H9 (cell line): ENCODE data around the gene LRRK1. TPM values are rescaled to one million over a fixed set of nuclear protein-coding genes. Genes with fewer than 3 reads are reported as not detected.

Source experiments
- DNase-seq: peaks from one replicate; pipeline ENCODE4 v3.0.0-alpha.2; 2017
- H2AFZ ChIP-seq: one replicate; pipeline ENCODE4 v1.6.1; 2013; ENCODE audit warnings: mild to moderate bottlenecking, low read length, control low read depth, moderate library complexity
- H2AK5ac ChIP-seq: 2 replicates; pipeline ENCODE4 v1.6.1; 2013; ENCODE audit warnings: low read length, control low read depth, mixed read lengths; ENCODE audit not compliant: insufficient read length
- H2BK120ac ChIP-seq: one replicate; pipeline ENCODE4 v1.6.1; 2013; ENCODE audit warnings: low read depth, mild to moderate bottlenecking, low read length, control low read depth, inconsistent platforms; ENCODE audit not compliant: poor library complexity, severe bottlenecking
- H2BK12ac ChIP-seq: 2 replicates; pipeline ENCODE4 v1.6.1; 2013; ENCODE audit warnings: low read length, control low read depth, mixed read lengths, low read depth; ENCODE audit not compliant: insufficient read length
- H2BK15ac ChIP-seq: 2 replicates; pipeline ENCODE4 v1.6.1; 2013; ENCODE audit warnings: low read depth, low read length, control low read depth
- H2BK20ac ChIP-seq: one replicate; pipeline ENCODE4 v1.6.1; 2013; ENCODE audit warnings: low read depth, mild to moderate bottlenecking, low read length, control low read depth, inconsistent platforms; ENCODE audit not compliant: poor library complexity, severe bottlenecking
- H2BK5ac ChIP-seq: 2 replicates; pipeline ENCODE4 v1.6.1; 2013; ENCODE audit warnings: low read length, control low read depth, mixed read lengths; ENCODE audit not compliant: insufficient read length
- H3K14ac ChIP-seq: 2 replicates; pipeline ENCODE4 v1.6.1; 2013; ENCODE audit warnings: low read length, control low read depth; ENCODE audit not compliant: insufficient read depth
- H3K18ac ChIP-seq: 2 replicates; pipeline ENCODE4 v1.6.1; 2013; ENCODE audit warnings: low read depth, mild to moderate bottlenecking, mixed read lengths, low read length, control low read depth; ENCODE audit not compliant: insufficient read length
- H3K23ac ChIP-seq: 2 replicates; pipeline ENCODE4 v1.6.1; 2013; ENCODE audit warnings: low read length, control low read depth, mixed read lengths, low read depth; ENCODE audit not compliant: insufficient read length
- H3K23me2 ChIP-seq: 2 replicates; pipeline ENCODE4 v1.6.1; 2013; ENCODE audit warnings: low read depth, mild to moderate bottlenecking, mixed read lengths, low read length, control low read depth; ENCODE audit not compliant: insufficient read length, poor library complexity, severe bottlenecking
- H3K27ac ChIP-seq: 2 replicates; pipeline ENCODE4 v1.5.1; 2013; ENCODE audit warnings: low read length, control low read depth, mixed read lengths, low read depth; ENCODE audit not compliant: insufficient read length
- H3K27me3 ChIP-seq: 2 replicates; pipeline ENCODE4 v1.6.1; 2013; ENCODE audit warnings: low read length, control low read depth, inconsistent platforms; ENCODE audit not compliant: insufficient read depth
- H3K4ac ChIP-seq: 2 replicates; pipeline ENCODE4 v1.6.1; 2013; ENCODE audit warnings: low read depth, mild to moderate bottlenecking, control low read depth, inconsistent platforms, low read length, moderate library complexity
- H3K4me1 ChIP-seq: 2 replicates; pipeline ENCODE4 v1.6.1; 2013; ENCODE audit warnings: low read length, control low read depth, inconsistent platforms; ENCODE audit not compliant: insufficient read depth
- H3K4me2 ChIP-seq: 2 replicates; pipeline ENCODE4 v1.6.1; 2013; ENCODE audit warnings: low read length, control low read depth, mixed read lengths; ENCODE audit not compliant: insufficient read length, insufficient read depth
- H3K56ac ChIP-seq: 2 replicates; pipeline ENCODE4 v1.6.1; 2013; ENCODE audit warnings: low read depth, mild to moderate bottlenecking, mixed read lengths, low read length, control low read depth; ENCODE audit not compliant: insufficient read length
- H3K79me1 ChIP-seq: 2 replicates; pipeline ENCODE4 v1.6.1; 2013; ENCODE audit warnings: low read depth, mild to moderate bottlenecking, moderate library complexity, low read length, control low read depth, inconsistent platforms; ENCODE audit not compliant: insufficient read depth, poor library complexity, severe bottlenecking
- H3K79me2 ChIP-seq: 2 replicates; pipeline ENCODE4 v1.6.1; 2013; ENCODE audit warnings: low read length, control low read depth, inconsistent platforms; ENCODE audit not compliant: insufficient read depth
- H3K9ac ChIP-seq: 2 replicates; pipeline ENCODE4 v1.6.1; 2013; ENCODE audit warnings: low read length, control low read depth, mixed read lengths; ENCODE audit not compliant: insufficient read length; ENCODE audit errors: extremely low read depth
- H3K9me3 ChIP-seq: one replicate; pipeline ENCODE4 v1.6.1; 2013; ENCODE audit warnings: low read depth, low read length, inconsistent platforms; ENCODE audit not compliant: control insufficient read depth
- H3T11ph ChIP-seq: one replicate; pipeline ENCODE4 v1.6.1; 2013; ENCODE audit warnings: mild to moderate bottlenecking, low read length, control low read depth, inconsistent platforms
- H4K20me1 ChIP-seq: one replicate; pipeline ENCODE4 v1.6.1; 2013; ENCODE audit not compliant: control insufficient read depth, insufficient read length, insufficient read depth
- H4K5ac ChIP-seq: 2 replicates; pipeline ENCODE4 v1.6.1; 2013; ENCODE audit warnings: low read depth, mild to moderate bottlenecking, mixed read lengths, low read length, control low read depth; ENCODE audit not compliant: insufficient read length
- H4K8ac ChIP-seq: replicated peaks from 2 replicates; pipeline ENCODE4 v1.6.1; 2013; ENCODE audit warnings: low read length, control low read depth, mixed read lengths, low read depth; ENCODE audit not compliant: insufficient read length
- H4K91ac ChIP-seq: 2 replicates; pipeline ENCODE4 v1.6.1; 2013; ENCODE audit warnings: low read depth, mild to moderate bottlenecking, moderate library complexity, mixed read lengths, low read length, control low read depth; ENCODE audit not compliant: insufficient read length
- H3K27ac Mint-ChIP-seq, 3 experiments: 2 replicates in 2 of 3; 3 replicates in 1 of 3; pipeline ENCODE4 v1.8.0; 2020 to 2021; ENCODE audit warnings: mixed read lengths in 3 of 3, mild to moderate bottlenecking in 1 of 3, moderate library complexity in 1 of 3
- H3K27me3 Mint-ChIP-seq: 2 replicates; pipeline ENCODE4 v1.8.0; 2021; ENCODE audit warnings: low read depth, mild to moderate bottlenecking, moderate library complexity, mixed read lengths
- H3K36me3 Mint-ChIP-seq, 3 experiments: 2 replicates in 2 of 3; 3 replicates in 1 of 3; pipeline ENCODE4 v1.8.0; 2020 to 2021; ENCODE audit warnings: low read depth in 3 of 3, mixed read lengths in 3 of 3; ENCODE audit not compliant: insufficient read depth in 1 of 3
- H3K4me1 Mint-ChIP-seq, 2 experiments: 2 replicates each; pipeline ENCODE4 v1.8.0; 2020; ENCODE audit warnings: mixed read lengths in 2 of 2
- H3K4me3 Mint-ChIP-seq, 2 experiments: 2 replicates in 1 of 2; 3 replicates in 1 of 2; pipeline ENCODE4 v1.8.0; 2020 to 2021; ENCODE audit warnings: mild to moderate bottlenecking in 2 of 2, mixed read lengths in 2 of 2, moderate library complexity in 1 of 2
- H3K9me3 Mint-ChIP-seq, 2 experiments: 2 replicates in 1 of 2; 3 replicates in 1 of 2; pipeline ENCODE4 v1.8.0; 2020; ENCODE audit warnings: mild to moderate bottlenecking in 2 of 2, mixed read lengths in 2 of 2, moderate library complexity in 1 of 2
- CTCF ChIP-seq: fragments of 200-600 bp; sonication (generic); conservative IDR thresholded peaks from 3 replicates; pipeline ENCODE4 v1.8.0; 2021; ENCODE audit warnings: antibody characterized with exemption, mild to moderate bottlenecking
- WGBS: extraction: QIAGEN DNeasy Blood & Tissue Kit; methylation state at CpG from one replicate; pipeline ENCODE4 v1.1.7; 2013; ENCODE audit warnings: missing lambda C conversion rate, low lambda C conversion rate, mixed read lengths; ENCODE audit not compliant: insufficient read length; ENCODE audit errors: extremely low coverage; 5-methylcytosine and 5-hydroxymethylcytosine counted together
- total RNA-seq: library from RNA; stranded (reverse); gene quantifications from 2 replicates; pipeline ENCODE4 v1.2.1, GENCODE V29; 2021

LRRK1 gene
- total RNA-seq, 1 experiment from 2014 or later: 4.0 TPM

GRCh38 chr15:101070502-101071273 lies 151.5 kb downstream of the LRRK1 start:
- Histone ChIP-seq H2BK15ac (no peak overlapping the region), H4K8ac (no peak overlapping the region), H2BK5ac (peak overlapping the region; percentile 58), H3K23ac (no peak overlapping the region), H2AFZ (no peak overlapping the region), H2BK120ac (no peak overlapping the region), H3K4ac (peak overlapping the region; percentile 82; the same call in 1 of the 2 replicates), H4K5ac (peak overlapping the region; percentile 50), H4K91ac (peak overlapping the region; percentile 78), H2BK12ac (peak overlapping the region; percentile 96), H3K79me1 (no peaks in the 10 kb centered on the region), H3K4me2 (no peak overlapping the region), H3K27me3 (no peaks in the 10 kb centered on the region), H3K4me1 (peaks cover 20% of the 10 kb centered on the region), H3T11ph (no peak overlapping the region), H3K9me3 (no peaks in the 10 kb centered on the region), H3K9ac (peak overlapping the region; percentile 35), H3K14ac (peak overlapping the region; percentile 86), H3K27ac (peak overlapping the region; percentile 80), H4K20me1 (no peaks in the 10 kb centered on the region), H3K23me2 (peaks cover 4% of the 10 kb centered on the region), H3K56ac (no peak overlapping the region), H3K18ac (peak overlapping the region; percentile 81), H3K79me2 (no peaks in the 10 kb centered on the region), H2AK5ac (peak overlapping the region; percentile 52), H2BK20ac (no peak overlapping the region)
- no CpG with 5 or more reads among the region's 6 CpGs for WGBS
- peaks cover 60 to 69% of the 10 kb centered on the region in 2 experiments for H3K4me1 Mint-ChIP-seq
- peaks cover 4% of the 10 kb centered on the region for H3K27me3 Mint-ChIP-seq
- DNase-seq: no peak
- H3K27ac Mint-ChIP-seq: peak overlapping the region; percentile 88 to 98 (median 96)
- H3K4me3 Mint-ChIP-seq: peak overlapping the region; percentile 9 to 45; a peak in 2 of 5 replicates
- peaks cover 21 to 34% of the 10 kb centered on the region in 2 experiments for H3K9me3 Mint-ChIP-seq
- no peak for TF ChIP-seq CTCF
- peaks cover 13 to 25% (median 21%) of the 10 kb centered on the region in 3 experiments for H3K36me3 Mint-ChIP-seq
